Inflammatory macrophage (primary cell): ENCODE data around the gene TMEM178B.
"Not testable (repeated sequence)": the region's sequence is repeated elsewhere in the genome, so short reads cannot be mapped to it uniquely, and the experiment has no call there.

Source experiments
- DNase-seq, 2 donors: peaks; one replicate each; pipeline ENCODE4 v3.0.0-alpha.2; 2020 to 2022

The TMEM178B gene

GRCh38 chr7:141359740-141360415, 286.0 kb downstream of the TMEM178B start:
- no peak for DNase-seq

DNA sequence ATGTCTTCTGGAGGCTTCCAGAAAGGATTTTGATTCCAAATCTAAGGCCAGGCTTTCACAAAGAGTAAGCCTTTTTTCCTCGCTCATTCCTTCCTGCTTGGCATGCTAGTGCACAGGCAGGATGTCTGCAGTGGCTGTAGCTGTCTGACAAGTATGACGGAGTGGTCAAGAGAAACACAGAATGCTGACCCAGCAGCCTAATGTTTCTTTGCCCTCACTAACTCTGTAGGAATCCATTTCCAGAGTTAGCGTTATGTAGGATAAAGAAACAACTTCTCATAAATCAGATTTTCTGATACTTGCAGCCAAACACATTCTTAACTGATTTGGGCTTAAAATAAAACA, 286.5 kb downstream of the TMEM178B start:
- no peak for DNase-seq

DNA sequence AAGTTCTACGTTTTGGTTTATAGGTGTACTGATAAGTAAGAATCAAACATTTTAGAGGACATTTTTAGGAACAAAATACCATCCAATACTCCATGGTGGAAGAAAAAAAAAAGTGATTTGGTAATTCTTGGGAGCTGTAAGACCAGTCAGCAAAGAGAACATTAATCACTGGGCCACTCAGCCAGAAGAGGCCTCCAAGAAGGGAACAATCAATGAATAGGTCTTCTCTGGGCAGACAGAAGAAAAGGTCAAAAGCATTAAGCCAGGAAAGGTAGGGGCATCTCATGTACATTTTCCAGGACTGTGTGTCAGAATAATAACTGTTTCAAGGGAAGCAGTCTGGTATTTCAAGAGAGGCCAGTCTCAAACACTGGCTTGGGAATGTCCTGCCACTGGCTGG, 286.9 kb downstream of the TMEM178B start:
- no peak for DNase-seq

DNA sequence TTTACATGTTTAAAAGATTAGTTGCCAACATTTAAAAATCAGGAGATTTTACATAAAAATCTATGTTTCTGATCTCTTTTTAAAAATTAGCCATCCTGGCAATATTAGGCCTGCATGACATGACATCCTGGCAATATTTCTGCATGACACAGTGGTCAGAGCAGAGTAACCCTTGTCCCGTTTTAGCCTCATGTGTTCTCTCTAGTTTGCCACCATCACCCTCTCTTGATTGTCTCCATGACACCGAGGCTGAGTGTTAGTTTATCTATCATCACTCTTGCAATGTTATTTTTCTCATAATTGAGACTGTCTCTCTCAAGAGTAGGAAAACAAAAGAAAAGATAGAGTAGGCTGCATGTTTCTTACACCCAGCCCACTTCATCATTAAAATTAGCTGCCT, 287.6 kb downstream of the TMEM178B start:
- DNase-seq: no peak

DNA sequence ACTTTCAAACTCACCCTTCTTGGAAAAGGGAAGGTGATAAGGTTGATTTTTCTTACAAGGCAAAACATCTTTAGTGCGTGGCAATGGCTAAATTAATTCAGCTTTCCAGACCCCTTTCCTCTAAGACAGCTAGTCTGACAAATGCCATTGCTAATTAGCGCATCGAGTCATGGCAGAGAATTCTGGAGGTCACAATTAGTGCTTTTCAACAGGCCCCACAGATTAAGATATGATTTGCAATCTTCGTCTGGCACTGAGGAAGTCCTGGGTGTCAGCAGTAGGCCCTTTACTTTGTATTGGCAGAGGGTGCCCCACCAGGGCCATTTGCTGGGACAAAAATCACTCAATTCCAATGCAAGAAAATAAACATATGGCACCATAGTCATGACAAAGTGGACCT, 288.1 kb downstream of the TMEM178B start:
- DNase-seq: no peak

DNA sequence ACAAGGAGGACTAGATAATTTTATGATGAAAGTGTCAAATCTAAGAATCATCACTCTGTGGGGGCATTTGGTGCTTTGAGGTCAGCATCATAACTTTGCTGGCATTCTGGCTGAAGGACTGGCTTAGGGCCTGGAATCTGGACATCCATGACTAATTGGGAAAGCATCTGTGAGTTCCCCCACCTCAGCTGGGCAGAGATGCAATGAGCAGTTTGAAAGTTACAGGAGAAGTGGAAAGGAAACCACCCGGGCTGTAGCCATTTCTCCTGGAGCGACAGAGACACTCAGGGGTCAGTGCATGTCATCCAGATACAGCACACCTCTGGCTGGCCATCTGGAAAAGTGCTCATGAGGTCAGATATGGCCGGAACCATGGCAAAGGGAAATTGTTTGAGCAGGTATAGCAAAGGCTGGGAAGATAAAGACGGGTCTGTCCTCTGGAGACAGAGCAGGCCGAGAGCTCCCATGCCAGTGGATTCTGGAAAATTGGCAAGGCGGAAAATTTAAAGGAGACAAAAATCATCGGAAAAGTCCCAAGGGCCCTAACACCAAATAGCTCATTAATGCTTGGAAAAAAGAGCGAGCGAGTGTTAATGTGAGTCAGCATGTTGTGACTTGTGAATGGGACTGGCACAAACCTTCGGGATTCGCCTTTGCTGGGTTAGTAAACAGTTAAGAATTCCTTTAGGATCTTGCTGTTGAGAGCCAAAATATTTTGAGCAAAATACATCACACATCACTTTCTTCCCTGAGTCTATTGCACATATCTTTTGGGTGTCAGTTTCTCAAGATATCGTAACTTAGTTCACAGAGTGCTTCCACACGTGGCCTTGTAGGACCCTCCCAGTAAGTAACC, 288.9 kb downstream of the TMEM178B start:
- DNase-seq: no peak

GRCh38 chr7:141363748-141364147, 289.9 kb downstream of the TMEM178B start:
- no peak for DNase-seq

- DNase-seq: no peak
Measured at GRCh38 chr7:141366091-141366621, 292.3 kb downstream of the TMEM178B start.

- no peak for DNase-seq
Measured at GRCh38 chr7:141369422-141369821, 295.6 kb downstream of the TMEM178B start.

- no peak for DNase-seq
Measured at GRCh38 chr7:141370178-141370577, 296.3 kb downstream of the TMEM178B start.

DNA sequence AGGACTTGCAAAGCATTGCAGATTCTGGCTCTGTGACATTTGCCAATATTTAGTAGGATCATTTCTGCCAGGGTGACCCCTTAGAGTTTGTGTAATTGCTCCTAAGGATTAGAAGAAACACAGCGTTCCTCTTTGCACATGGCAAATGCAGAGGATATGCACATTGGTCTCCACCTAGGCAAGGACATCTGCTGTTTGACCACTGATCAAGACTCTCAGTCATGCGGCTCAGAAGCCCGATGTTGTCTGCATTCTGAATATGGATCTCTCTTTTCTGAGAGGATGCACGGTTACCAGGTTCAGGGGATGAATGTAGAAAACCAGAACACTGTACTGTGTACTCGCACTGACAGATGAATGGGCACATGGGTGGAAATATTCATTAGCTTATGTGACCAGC, 296.8 kb downstream of the TMEM178B start:
- DNase-seq: no peak

GRCh38 chr7:141374425-141374824, 300.6 kb downstream of the TMEM178B start:
- no peak for DNase-seq

DNA sequence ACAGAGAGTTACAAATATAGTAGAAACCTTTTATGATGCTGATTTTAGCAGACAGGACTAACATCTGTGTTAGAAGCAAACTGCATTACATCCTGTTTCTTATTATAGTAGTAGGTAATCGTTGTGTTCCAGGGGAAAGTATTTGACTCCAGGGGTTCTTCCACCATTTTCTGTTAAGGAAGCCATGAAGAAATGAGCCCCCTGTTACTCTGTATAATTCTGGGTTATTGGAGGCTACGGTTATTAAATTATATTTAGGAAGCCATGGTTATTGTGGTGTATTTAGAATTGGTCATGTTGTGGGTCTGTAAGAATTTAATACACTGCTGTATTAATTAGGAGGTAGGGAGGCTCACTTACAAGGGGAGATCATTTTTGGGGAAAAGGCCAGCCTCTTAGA, 301.6 kb downstream of the TMEM178B start:
- no peak for DNase-seq

DNA sequence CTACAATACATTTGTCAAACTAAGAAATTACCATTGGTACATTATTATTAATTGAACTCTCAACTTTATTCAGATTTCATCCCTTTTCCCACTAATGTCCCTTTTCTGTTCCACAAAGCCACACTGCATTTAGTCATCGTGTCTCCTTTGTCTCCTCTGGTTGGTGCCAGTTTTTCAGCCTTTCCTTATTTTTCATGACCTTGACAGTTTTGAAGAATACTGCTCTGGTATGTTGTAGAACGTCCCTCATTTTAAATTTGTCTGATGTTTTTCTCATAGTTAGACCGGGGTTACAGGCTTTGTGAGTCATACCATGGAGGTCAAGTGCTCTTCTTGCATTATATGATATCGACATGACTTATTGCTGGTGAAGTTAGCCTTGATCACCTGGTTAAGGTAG, 304.0 kb downstream of the TMEM178B start:
- DNase-seq: no peak

- DNase-seq: no peak
Measured at GRCh38 chr7:141378405-141378804, 304.5 kb downstream of the TMEM178B start.

DNA sequence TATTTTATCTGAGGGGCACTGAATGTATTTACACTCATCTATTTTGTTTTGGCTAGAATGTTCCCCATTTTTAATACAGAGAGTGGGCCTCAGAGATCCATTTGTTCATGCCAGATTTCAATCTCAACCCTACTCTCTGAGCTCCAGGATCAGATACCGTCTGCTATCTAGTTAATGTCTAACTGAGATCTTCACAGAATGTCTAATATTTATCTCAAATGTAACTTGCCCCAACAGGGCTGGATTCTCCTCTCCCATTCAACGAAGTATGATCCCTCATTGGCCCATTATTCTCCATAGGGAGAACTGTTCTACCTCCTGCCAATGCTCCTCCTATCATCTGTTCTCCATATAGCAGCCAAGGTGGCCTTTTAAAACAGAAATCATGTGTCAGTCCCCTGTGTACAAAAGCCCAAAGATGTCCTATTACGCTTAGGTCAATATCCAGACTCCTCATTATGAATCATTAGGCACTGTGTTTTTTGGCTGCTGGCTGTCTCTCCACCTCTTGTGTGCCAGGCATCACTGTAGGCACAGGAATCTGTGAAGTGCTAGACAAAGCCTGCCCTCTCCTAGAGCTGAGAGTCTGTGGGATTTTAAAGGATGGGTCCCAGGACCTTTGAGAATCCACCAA, 308.0 kb downstream of the TMEM178B start:
- DNase-seq: no peak

GRCh38 chr7:141383356-141383755, 309.5 kb downstream of the TMEM178B start:
- DNase-seq: not testable (repeated sequence)

- no peak for DNase-seq
Measured at GRCh38 chr7:141386881-141387280, 313.0 kb downstream of the TMEM178B start.

DNA sequence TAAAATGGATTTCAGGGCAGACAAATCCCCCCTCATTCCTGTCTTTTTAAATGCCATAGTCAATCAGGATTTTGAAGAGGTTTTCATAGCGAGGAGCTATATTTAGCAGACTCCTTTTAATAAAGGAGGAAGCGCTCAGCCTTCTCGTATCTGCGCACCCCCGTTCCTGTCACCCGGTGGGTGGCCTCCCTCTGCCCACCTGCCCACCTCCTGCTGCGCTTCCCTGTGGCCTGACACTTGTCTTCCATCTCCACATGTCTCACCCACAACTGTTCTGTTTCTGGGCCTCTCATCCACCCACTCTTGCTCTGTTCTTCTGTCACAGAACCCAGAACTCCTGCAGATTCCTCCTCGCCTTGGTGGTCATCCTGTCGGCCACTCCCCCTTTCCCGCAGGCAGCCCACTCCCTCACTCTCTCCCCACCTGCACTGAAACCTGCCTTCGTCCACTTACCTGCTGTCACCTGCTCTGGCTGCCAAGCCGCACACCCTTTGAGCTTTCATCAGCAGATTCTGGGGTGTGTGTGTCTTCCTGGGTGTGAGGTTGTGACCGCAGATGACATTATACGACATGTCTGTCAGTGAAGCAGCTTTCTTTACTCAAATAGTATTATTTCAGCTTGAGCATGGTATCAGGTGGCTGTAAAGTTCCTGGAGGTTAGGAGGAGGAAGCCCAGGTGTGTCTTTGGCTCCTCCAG, 313.8 kb downstream of the TMEM178B start:
- DNase-seq: no peak

GRCh38 chr7:141389140-141389796, 315.4 kb downstream of the TMEM178B start:
- DNase-seq: no peak

DNA sequence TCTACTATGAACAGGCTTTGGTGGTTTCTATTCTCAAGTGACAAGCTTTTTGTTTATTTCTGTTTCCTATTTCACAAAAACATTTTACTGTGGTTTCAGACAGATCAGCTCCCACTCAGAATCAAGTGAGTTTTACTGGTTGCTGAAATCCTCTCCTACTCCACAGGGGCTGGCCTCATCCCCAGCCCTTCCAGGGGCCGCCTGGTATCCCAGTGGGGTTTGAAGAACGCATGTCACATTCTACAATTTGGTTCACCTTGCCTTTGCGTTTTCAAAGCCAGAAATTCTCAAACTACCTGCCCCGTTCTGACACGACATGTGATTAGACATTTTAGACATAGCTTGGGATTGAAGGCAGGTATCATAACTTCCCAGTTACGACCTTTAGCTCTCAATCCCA, 316.5 kb downstream of the TMEM178B start:
- DNase-seq: no peak

GRCh38 chr7:141393056-141393455, 319.2 kb downstream of the TMEM178B start:
- no peak for DNase-seq
